Heart right ventricle (tissue), 16 donors: ENCODE results near the gene RAB34. TPM values are rescaled to one million over a fixed set of nuclear protein-coding genes. Genes with fewer than 3 reads are reported as not detected.

ENCODE experiments used
- ATAC-seq, 8 donors: fragments of 200-7000 bp; cut with Tn5 transposase; one replicate each; pipeline ENCODE4 v1.9.1; 2020; ENCODE audit warnings: mild to moderate bottlenecking in 8 of 8, moderate library complexity in 8 of 8, moderate number of reproducible peaks in 1 of 8
- DNase-seq, 2 donors: peaks; one replicate each; pipeline ENCODE4 v3.0.0-alpha.2; 2020
- H3K27ac ChIP-seq, 10 donors: fragments of 200-600 bp; sonication (generic) in 2 of 10; one replicate each; pipeline versions ENCODE4 v1.5.0 to v1.8.0; 2020 to 2022; ENCODE audit warnings: mild to moderate bottlenecking in 3 of 10
- H3K27me3 ChIP-seq, 7 donors: fragments of 200-600 bp; one replicate each; pipeline ENCODE4 v1.8.0; 2021 to 2022; ENCODE audit warnings: mild to moderate bottlenecking in 2 of 7
- H3K36me3 ChIP-seq, 9 donors: fragments of 200-600 bp; sonication (generic) in 1 of 9; one replicate each; pipeline versions ENCODE4 v1.5.0 to v1.8.0; 2020 to 2022; ENCODE audit warnings: mild to moderate bottlenecking in 2 of 9
- H3K4me1 ChIP-seq, 9 donors: fragments of 200-600 bp; sonication (generic) in 1 of 9; one replicate each; pipeline versions ENCODE4 v1.5.0 to v1.8.0; 2020 to 2022; ENCODE audit warnings: mild to moderate bottlenecking in 4 of 9
- H3K4me3 ChIP-seq, 10 donors: fragments of 200-600 bp; sonication (generic) in 2 of 10; one replicate each; pipeline versions ENCODE4 v1.5.0 to v1.8.0; 2020 to 2022; ENCODE audit warnings: mild to moderate bottlenecking in 7 of 10, moderate library complexity in 2 of 10
- H3K9me3 ChIP-seq, 11 donors: fragments of 200-600 bp in 10 of 11; sonication (generic) in 2 of 11; one replicate each; pipeline versions ENCODE4 v1.5.0 to v1.8.0; 2013 to 2022; ENCODE audit warnings: mild to moderate bottlenecking in 2 of 11, control low read depth in 1 of 11, moderate library complexity in 1 of 11
- CTCF ChIP-seq, 9 donors: fragments of 200-600 bp; sonication (generic) in 2 of 9; IDR thresholded peaks; one replicate each; pipeline versions ENCODE4 v1.5.0 to v1.8.0; 2021 to 2022; ENCODE audit warnings: antibody characterized with exemption in 9 of 9, mild to moderate bottlenecking in 5 of 9, moderate library complexity in 1 of 9
- WGBS, 2 donors: extraction: QIAGEN DNeasy Blood & Tissue Kit; methylation state at CpG; one replicate each; pipeline ENCODE4 v1.1.7; 2013; ENCODE audit warnings: inconsistent platforms in 1 of 2; 5-methylcytosine and 5-hydroxymethylcytosine counted together
- intact Hi-C, 10 donors: fragments of 100-400 bp; cut with DNase I; formaldehyde crosslinking; loops; one replicate each; pipeline versions ENCODE4 v1.11.1 to v1.14.2; 2022
- polyA plus RNA-seq, 2 donors: library from polyadenylated mRNA; stranded (reverse); fragments of 200-250 nt; gene quantifications; one replicate each; pipeline ENCODE4 v1.2.3, GENCODE V29; 2013
- total RNA-seq, 10 donors: library from RNA; stranded (reverse); fragmentation: NEBNext Ultra II Directional in 3 of 10; extraction: Animal tissue kit (Norgen Biotek cat#: 25700) in 3 of 10; gene quantifications; one replicate each; pipeline versions ENCODE4 v1.2.1 to v1.2.4, GENCODE V29; 2021 to 2023
- donor health status: Arrhythmogenic right ventricular cardiomyopathy.
- donor health status: ischemic (EF 13 %, LVEDD 7.1; RV severe dilation, severe dysfunction).
- donor health status: healthy with polysubstance abuse.
- donor health status: DM: no; HTN: yes; CAD: no.
- donor health status: DM: no; HTN: no; CAD: no.
- donor health status: ischemic (EF 25% LVEDD 6.9; RV normal size, moderate dysfunction).
- donor health status: ischemic (EF 25% LVEDD 5.7; RV mildly dilated, moderate dysfunction).
- donor health status: healthy.
- donor health status: DM: yes; HTN: yes; CAD: no.
- donor health status: Ischemic cardiomyopathy.
- donor health status: ischemic (EF 35%, LVEDD 5.7; RV mildly dilated, moderate dysfunction).
- donor health status: nonischemic (EF 11% LVEDD 7.7; RV severe dilation, severe dysfunction).
- donor health status: DM: yes; HTN: yes; CAD: no.
- donor health status: PGD.
- donor health status: ischemic (EF 29% LVEDD 5.4; RV normal size, mild dysfunction).
- donor health status: nonischemic (EF 23%, LVEDD 6.1; RV moderate dilation, normal function).

Gene RAB34
- total and polyA plus RNA-seq, 12 donors: 7.0 to 37.3 (median 11.8) TPM

GRCh38 chr17:28763137-28763799, 45.6 kb upstream of the RAB34 start:
- ATAC-seq: peak in 4 of 8 donors; percentile 9 to 26 (median 20)
- Histone ChIP-seq H3K27ac (peak overlapping the region in 1 of 10 donors; percentile 16), H3K4me3 (no peak overlapping the region), H3K36me3 (peaks cover 0 to 57% (median 5%) of the 10 kb centered on the region in 9 donors), H3K27me3 (no peaks in the 10 kb centered on the region), H3K4me1 (peaks cover 2 to 29% (median 26%) of the 10 kb centered on the region in 9 donors), H3K9me3 (no peaks in the 10 kb centered on the region)
- intact Hi-C loops: loop anchor here (2.0 to 10.0 kb wide), 14 partner anchors 36 to 154 kb away; partner anchors contain the start of genes FAM222B (in 4 of the 10), DHRS13 (in 3 of the 10), FLOT2 (in 3 of the 10) and ERAL1 (in 1 of the 10)
- no peak for TF ChIP-seq CTCF (IDR thresholded peaks at IDR 0.05)
- WGBS, 2 donors: 89 to 95% methylated on average over 1 of the region's 1 CpG
- no peak for DNase-seq

GRCh38 chr17:28760601-28761562, 43.2 kb upstream of the RAB34 start:
- Histone ChIP-seq H3K4me1 (peaks cover 2 to 36% (median 26%) of the 10 kb centered on the region in 9 donors), H3K27me3 (no peaks in the 10 kb centered on the region), H3K4me3 (no peak overlapping the region), H3K27ac (peak overlapping the region in 7 of 10 donors; percentile 0 to 65 (median 42)), H3K9me3 (no peaks in the 10 kb centered on the region), H3K36me3 (peaks cover 0 to 63% (median 13%) of the 10 kb centered on the region in 9 donors)
- intact Hi-C loops: loop anchor here in 9 of 10 donors (5.0 to 10.0 kb wide), 13 partner anchors 34 to 156 kb away; partner anchors contain the start of genes FAM222B (in 4 of the 9), DHRS13 (in 3 of the 9), FLOT2 (in 3 of the 9) and ERAL1 (in 1 of the 9)
- 41 to 42% methylated on average over 9 of the region's 9 CpGs for whole genome bisulfite sequencing, 2 donors
- no peak for TF ChIP-seq CTCF (IDR thresholded peaks at IDR 0.05)
- DNase-seq (peak; percentile 54), ATAC-seq (peak in 7 of 8 donors; percentile 30 to 86 (median 63))

GRCh38 chr17:28759256-28759865, 41.7 kb upstream of the RAB34 start:
- peaks cover 0 to 48% (median 13%) of the 10 kb centered on the region in 9 donors for H3K36me3 ChIP-seq
- no peaks in the 10 kb centered on the region for H3K27me3 ChIP-seq
- no peak for TF ChIP-seq CTCF (IDR thresholded peaks at IDR 0.05)
- H3K4me1 ChIP-seq: peaks cover 2 to 36% (median 26%) of the 10 kb centered on the region in 9 donors
- H3K9me3 ChIP-seq: no peaks in the 10 kb centered on the region
- WGBS, 2 donors: 93% methylated on average over 18 of the region's 18 CpGs
- H3K27ac ChIP-seq: no peak overlapping the region
- DNase-seq (no peak), ATAC-seq (peak in 3 of 8 donors; percentile 11 to 21 (median 16))
- no peak overlapping the region for H3K4me3 ChIP-seq
- intact Hi-C loops: no loop called here
